Esophagus squamous epithelium (tissue), 5 donors: ENCODE data around the gene DCANP1. TPM values are rescaled to one million over a fixed set of nuclear protein-coding genes. Genes with fewer than 3 reads are reported as not detected.

Experiments used
- DNase-seq: peaks from one replicate; lab custom pipeline; 2025; lab: John Stamatoyannopoulos, UW
- H3K27ac ChIP-seq, 4 donors: fragments of 200-600 bp; sonication (generic); one replicate each; pipeline ENCODE4 v1.5.1; 2016 to 2019; ENCODE audit warnings: mild to moderate bottlenecking in 1 of 4
- H3K27me3 ChIP-seq, 4 donors: fragments of 200-600 bp; sonication (generic); 1 replicate in 3 of 4; 2 replicates in 1 of 4; pipeline versions ENCODE4 v1.5.1 to v1.6.0; 2017 to 2021; ENCODE audit warnings: antibody characterized with exemption in 1 of 4
- H3K36me3 ChIP-seq, 3 donors: fragments of 200-600 bp; sonication (generic); one replicate each; pipeline ENCODE4 v1.5.1; 2016 to 2019
- H3K4me1 ChIP-seq, 3 donors: fragments of 200-600 bp; sonication (generic); one replicate each; pipeline ENCODE4 v1.5.1; 2017 to 2019
- H3K4me3 ChIP-seq, 4 donors: fragments of 200-600 bp; sonication (generic); 1 replicate in 3 of 4; 2 replicates in 1 of 4; pipeline ENCODE4 v1.5.1; 2016 to 2019; ENCODE audit warnings: mild to moderate bottlenecking in 2 of 4, moderate library complexity in 1 of 4
- H3K9me3 ChIP-seq, 3 donors: fragments of 200-600 bp; sonication (generic); one replicate each; pipeline ENCODE4 v1.5.1; 2016 to 2019
- POLR2A ChIP-seq, 4 donors: fragments of 450-650 bp; IDR thresholded peaks; one replicate each; pipeline ENCODE4 v1.6.1; 2017; ENCODE audit warnings: antibody characterized with exemption in 4 of 4, mild to moderate bottlenecking in 4 of 4, moderate library complexity in 3 of 4
- WGBS, 2 donors: methylation state at CpG; one replicate each; pipeline ENCODE4 v1.1.5; 2018; 5-methylcytosine and 5-hydroxymethylcytosine counted together
- intact Hi-C: fragments of 100-400 bp; cut with DNase I; formaldehyde crosslinking; loops from one replicate; pipeline ENCODE4 v1.15.0; 2022
- total RNA-seq, 4 donors: library from RNA; depleted of rRNA; stranded (reverse); fragments of >200 nt; gene quantifications; one replicate each; pipeline ENCODE4 v1.1.0, GENCODE V29; 2016
- TF ChIP-seq, protein P1 (sequence below), 6 experiments: fragments of 450-650 bp in 4 of 6; fragments of 200-600 bp in 2 of 6; sonication (generic) in 2 of 6; IDR thresholded peaks; one replicate each; pipeline ENCODE4 v1.5.1; 2016 to 2019; ENCODE audit warnings: antibody characterized with exemption in 6 of 6, mild to moderate bottlenecking in 4 of 6, moderate library complexity in 4 of 6
- donor health status: DM: yes; HTN: yes; CAD: no.

The DCANP1 gene
- total RNA-seq, 4 donors from 2014 or later, result 0.44 to 0.57 TPM; not detected in 2

DNA sequence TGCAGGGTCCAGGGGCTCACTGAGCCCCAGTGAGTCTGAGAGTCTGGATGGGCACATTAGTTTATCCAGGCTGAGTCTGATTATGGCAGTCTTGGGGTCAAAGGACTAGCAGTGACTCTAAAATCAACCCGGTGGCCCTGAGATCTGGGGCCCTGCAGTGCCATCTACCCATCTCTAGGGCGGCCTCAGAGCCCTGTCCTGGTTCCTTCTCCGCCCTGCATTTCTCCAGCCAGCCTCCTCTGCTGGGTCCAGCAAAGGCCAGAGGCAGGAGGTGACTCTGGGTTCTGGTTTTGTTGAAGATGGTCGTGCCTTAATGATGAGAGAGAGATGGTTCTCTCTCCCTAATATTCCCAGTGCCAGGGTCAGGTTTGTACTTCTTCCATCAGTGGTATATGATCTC is 15.0 kb downstream of the DCANP1 start:
- H3K4me3 ChIP-seq, result no peak overlapping the region
- H3K9me3 ChIP-seq, result peaks cover 0 to 10% (median 4%) of the 10 kb centered on the region in 3 donors
- no peak overlapping the region for H3K27ac ChIP-seq
- H3K4me1 ChIP-seq, result no peaks in the 10 kb centered on the region
- intact Hi-C loops, result no loop called here
- H3K27me3 ChIP-seq, result peaks cover 0 to 37% (median 0%) of the 10 kb centered on the region in 4 donors
- no peak for DNase-seq
- no peaks in the 10 kb centered on the region for H3K36me3 ChIP-seq
- TF ChIP-seq POLR2A (IDR thresholded peaks at IDR 0.05), result no peak
- TF ChIP-seq, protein P1, sequence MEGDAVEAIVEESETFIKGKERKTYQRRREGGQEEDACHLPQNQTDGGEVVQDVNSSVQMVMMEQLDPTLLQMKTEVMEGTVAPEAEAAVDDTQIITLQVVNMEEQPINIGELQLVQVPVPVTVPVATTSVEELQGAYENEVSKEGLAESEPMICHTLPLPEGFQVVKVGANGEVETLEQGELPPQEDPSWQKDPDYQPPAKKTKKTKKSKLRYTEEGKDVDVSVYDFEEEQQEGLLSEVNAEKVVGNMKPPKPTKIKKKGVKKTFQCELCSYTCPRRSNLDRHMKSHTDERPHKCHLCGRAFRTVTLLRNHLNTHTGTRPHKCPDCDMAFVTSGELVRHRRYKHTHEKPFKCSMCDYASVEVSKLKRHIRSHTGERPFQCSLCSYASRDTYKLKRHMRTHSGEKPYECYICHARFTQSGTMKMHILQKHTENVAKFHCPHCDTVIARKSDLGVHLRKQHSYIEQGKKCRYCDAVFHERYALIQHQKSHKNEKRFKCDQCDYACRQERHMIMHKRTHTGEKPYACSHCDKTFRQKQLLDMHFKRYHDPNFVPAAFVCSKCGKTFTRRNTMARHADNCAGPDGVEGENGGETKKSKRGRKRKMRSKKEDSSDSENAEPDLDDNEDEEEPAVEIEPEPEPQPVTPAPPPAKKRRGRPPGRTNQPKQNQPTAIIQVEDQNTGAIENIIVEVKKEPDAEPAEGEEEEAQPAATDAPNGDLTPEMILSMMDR (IDR thresholded peaks at IDR 0.05), result no peak
- WGBS, 2 donors, result 72 to 85% methylated on average over 3 to 4 of the region's 4 CpGs

DNA sequence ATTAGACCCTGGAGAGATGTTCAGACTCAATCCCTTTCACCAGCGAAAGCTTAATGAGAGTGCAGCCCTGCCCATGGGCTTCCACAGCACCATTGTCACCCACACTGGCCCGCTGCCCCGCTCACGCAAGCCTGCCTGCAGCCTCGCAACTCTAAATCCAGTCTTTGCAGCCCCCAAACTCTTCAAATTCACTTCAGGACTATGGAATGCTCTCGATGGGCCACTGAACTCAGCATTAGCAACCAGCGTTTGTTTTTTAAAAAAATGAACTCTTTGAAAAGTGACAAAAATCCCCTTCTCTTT is 17.1 kb downstream of the DCANP1 start:
- Histone ChIP-seq H3K36me3 (no peaks in the 10 kb centered on the region), H3K4me3 (no peak overlapping the region), H3K27me3 (peaks cover 0 to 17% (median 0%) of the 10 kb centered on the region in 4 donors), H3K4me1 (no peaks in the 10 kb centered on the region), H3K9me3 (peaks cover 0 to 10% (median 4%) of the 10 kb centered on the region in 3 donors), H3K27ac (no peak overlapping the region)
- no peak for DNase-seq
- 80 to 84% methylated on average over 7 of the region's 7 CpGs for WGBS, 2 donors
- TF ChIP-seq, protein P1 (IDR thresholded peaks at IDR 0.05), result no peak
- TF ChIP-seq POLR2A (IDR thresholded peaks at IDR 0.05), result no peak
- intact Hi-C loops, result no loop called here

- intact Hi-C loops, result no loop called here
- Histone ChIP-seq H3K27me3 (peaks cover 0 to 11% (median 0%) of the 10 kb centered on the region in 4 donors), H3K9me3 (peaks cover 0 to 10% (median 4%) of the 10 kb centered on the region in 3 donors), H3K36me3 (no peaks in the 10 kb centered on the region), H3K4me3 (no peak overlapping the region), H3K27ac (no peak overlapping the region), H3K4me1 (no peaks in the 10 kb centered on the region)
- 43 to 56% methylated on average over 9 to 11 of the region's 12 CpGs for WGBS, 2 donors
- no peak for DNase-seq
- TF ChIP-seq, protein P1 (IDR thresholded peaks at IDR 0.05), result no peak
- TF ChIP-seq POLR2A (IDR thresholded peaks at IDR 0.05), result no peak
Observed at GRCh38 chr5:135429301-135430134, 17.6 kb downstream of the DCANP1 start.

- WGBS, 2 donors, result 56 to 71% methylated on average over 1 of the region's 1 CpG
- Histone ChIP-seq H3K27me3 (peaks cover 0 to 2% (median 0%) of the 10 kb centered on the region in 4 donors), H3K4me1 (no peaks in the 10 kb centered on the region), H3K36me3 (no peaks in the 10 kb centered on the region), H3K4me3 (no peak overlapping the region), H3K9me3 (peaks cover 0 to 10% (median 4%) of the 10 kb centered on the region in 3 donors), H3K27ac (no peak overlapping the region)
- TF ChIP-seq, protein P1 (IDR thresholded peaks at IDR 0.05), result no peak
- no peak for TF ChIP-seq POLR2A (IDR thresholded peaks at IDR 0.05)
- DNase-seq, result no peak
- intact Hi-C loops, result no loop called here
Observed at GRCh38 chr5:135428586-135428985, 18.6 kb downstream of the DCANP1 start.
